ENCODE measurements around the gene NCOR2. TPM values are rescaled to one million over a fixed set of nuclear protein-coding genes. Genes with fewer than 3 reads are reported as not detected.
A peak's percentile ranks its signal among the peaks of the same experiment; 100 is the strongest.

Gene NCOR2
- total and polyA plus RNA-seq, 12 donors = 46.9 to 200 (median 132) TPM

DNA sequence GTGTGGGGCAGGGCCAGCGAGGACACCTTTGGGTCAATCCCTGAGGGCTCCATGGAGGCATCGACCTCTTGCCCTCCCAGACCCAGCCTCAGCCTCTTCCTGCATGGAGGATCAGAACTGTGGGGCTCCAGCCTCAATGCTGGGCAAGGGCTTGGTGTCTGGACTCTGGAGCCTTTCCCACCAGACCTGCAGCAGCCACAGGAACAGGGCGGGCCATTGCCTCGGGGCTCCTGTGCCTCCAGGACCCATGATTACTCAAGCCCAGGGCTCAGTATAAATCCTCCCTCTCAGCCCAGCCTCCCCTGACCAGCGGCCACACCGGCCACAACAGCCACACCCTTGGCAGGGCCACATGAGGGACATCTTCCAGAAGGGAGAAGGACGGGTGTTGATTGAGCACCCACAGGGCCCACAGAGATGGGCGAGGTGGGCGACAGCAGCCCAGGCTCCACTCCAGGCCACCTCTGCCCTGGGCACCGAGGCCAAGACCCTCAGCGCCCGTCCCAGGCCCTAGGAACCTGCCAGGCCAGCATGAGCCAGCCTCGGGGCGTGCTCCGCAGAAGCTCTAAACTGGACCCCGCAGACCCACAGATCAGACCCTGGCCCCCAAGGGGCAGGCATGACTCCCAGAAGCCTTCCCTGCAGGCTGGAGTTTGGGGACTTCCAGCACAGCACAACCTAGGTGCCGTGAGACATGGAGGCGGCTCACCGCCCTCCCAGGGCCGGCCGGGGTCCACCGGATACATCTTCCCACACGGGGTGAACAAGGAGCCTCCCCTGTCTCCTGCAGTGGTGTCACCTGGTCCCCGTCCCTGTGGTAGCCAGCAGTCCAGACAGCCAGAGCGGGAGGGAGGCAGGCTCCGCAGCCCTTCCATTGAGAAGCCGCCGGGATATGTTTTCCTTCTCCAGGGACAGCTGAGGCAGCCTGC lies 25.1 kb downstream of the NCOR2 start:
- Histone ChIP-seq H3K9me3 (no peaks in the 10 kb centered on the region), H3K27me3 (no peaks in the 10 kb centered on the region), H3K4me3 (no peak overlapping the region), H3K4me1 (peaks cover 42 to 85% (median 79%) of the 10 kb centered on the region in 9 donors), H3K36me3 (peaks cover 0 to under 1% (median 0%) of the 10 kb centered on the region in 9 donors), H3K27ac (peak overlapping the region in 3 of 10 donors; percentile 9 to 15 (median 14))
- 78 to 87% methylated on average over 28 of the region's 28 CpGs for WGBS, 2 donors
- intact Hi-C loops (cut with DNase I) = no loop called here
- ATAC-seq = peak in 1 of 8 donors; percentile 3
- TF ChIP-seq, protein P1, sequence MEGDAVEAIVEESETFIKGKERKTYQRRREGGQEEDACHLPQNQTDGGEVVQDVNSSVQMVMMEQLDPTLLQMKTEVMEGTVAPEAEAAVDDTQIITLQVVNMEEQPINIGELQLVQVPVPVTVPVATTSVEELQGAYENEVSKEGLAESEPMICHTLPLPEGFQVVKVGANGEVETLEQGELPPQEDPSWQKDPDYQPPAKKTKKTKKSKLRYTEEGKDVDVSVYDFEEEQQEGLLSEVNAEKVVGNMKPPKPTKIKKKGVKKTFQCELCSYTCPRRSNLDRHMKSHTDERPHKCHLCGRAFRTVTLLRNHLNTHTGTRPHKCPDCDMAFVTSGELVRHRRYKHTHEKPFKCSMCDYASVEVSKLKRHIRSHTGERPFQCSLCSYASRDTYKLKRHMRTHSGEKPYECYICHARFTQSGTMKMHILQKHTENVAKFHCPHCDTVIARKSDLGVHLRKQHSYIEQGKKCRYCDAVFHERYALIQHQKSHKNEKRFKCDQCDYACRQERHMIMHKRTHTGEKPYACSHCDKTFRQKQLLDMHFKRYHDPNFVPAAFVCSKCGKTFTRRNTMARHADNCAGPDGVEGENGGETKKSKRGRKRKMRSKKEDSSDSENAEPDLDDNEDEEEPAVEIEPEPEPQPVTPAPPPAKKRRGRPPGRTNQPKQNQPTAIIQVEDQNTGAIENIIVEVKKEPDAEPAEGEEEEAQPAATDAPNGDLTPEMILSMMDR (IDR thresholded peaks at IDR 0.05) = no peak
- no peak for DNase-seq

DNA sequence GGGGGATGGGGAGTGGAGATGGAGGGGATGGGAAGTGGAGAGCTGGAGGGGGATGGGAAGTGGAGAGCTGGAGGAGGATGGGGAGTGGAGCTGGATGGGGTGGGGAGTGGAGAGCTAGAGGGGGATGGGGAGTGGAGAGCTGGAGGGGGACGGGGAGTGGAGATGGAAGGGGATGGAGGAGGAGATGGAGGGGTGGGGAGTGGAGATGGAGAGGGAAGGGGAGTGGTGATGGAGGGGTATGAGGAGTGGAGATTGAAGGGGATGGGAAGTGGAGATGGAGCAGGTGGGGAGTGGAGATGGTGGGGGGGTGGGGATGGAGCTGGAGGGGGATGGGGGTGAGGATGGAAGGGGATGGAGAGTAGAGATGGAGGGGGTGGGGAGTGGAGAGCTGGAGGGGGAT lies 26.1 kb downstream of the NCOR2 start:
- H3K4me1 ChIP-seq = peaks cover 40 to 84% (median 77%) of the 10 kb centered on the region in 9 donors
- no peak for ATAC-seq

DNA sequence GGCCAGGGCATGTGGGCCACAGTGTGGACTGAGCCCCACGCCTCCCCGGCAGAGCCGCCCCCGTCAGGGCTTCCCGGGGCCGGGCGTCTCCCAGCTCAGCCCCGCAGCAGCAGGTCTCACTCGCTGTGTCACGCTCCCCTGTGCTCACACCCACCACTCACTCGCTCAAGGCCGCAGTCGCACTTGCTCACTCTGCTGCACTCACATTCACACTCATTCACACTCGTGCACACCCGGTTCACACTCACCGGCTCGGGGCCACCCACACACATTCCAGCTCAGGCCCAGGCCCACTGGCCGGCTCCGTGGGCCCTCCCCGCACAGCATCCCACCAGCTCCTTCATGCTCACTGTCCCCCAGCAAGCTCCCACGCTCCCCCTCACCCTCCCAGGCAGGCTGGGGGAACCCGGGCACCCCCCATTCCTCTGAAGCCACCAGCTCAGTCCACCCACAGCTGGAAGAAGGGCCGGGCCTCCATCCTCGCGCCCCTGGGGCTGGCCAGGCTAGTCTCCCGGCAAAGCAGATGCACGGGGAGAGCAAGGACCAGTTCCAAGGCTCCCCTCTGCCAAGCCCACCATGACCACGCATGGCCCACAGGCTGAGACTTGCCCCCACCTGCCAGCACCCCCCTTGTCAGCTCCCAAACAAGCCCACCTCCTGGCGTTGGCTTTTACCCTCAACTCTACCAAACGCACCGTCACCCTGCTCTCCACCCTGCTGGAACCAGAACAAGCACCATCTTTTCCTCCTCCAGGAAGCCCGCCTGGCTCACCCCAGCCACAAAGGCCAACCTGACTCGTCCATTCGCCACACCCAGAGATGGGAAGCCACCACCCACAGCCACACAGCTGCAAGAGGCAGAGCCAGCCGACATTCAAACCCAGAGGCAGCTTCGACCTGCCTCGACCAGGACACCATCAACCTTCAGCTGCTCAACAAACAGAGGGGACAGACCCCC lies 28.0 kb downstream of the NCOR2 start:
- TF ChIP-seq, protein P1 (IDR thresholded peaks at IDR 0.05) = no peak
- intact Hi-C loops (cut with DNase I) = no loop called here
- WGBS, 2 donors = 83 to 86% methylated on average over 36 to 37 of the region's 37 CpGs
- Histone ChIP-seq H3K9me3 (no peaks in the 10 kb centered on the region), H3K4me3 (no peak overlapping the region), H3K27me3 (no peaks in the 10 kb centered on the region), H3K4me1 (peaks cover 35 to 66% (median 60%) of the 10 kb centered on the region in 9 donors), H3K27ac (peak overlapping the region in 7 of 10 donors; percentile 52 to 76 (median 67)), H3K36me3 (peaks cover 0 to 8% (median 0%) of the 10 kb centered on the region in 9 donors)
- ATAC-seq = peak in 4 of 8 donors; percentile 2 to 22 (median 5)
- no peak for DNase-seq

More for the DNA sequence above, 26.1 kb downstream of the NCOR2 start:
- WGBS, 2 donors = 91 to 100% methylated on average over 1 of the region's 1 CpG
- TF ChIP-seq, protein P1 (IDR thresholded peaks at IDR 0.05) = no peak
- intact Hi-C loops (cut with DNase I) = no loop called here
- no peak overlapping the region for H3K4me3 ChIP-seq
- H3K9me3 ChIP-seq = no peaks in the 10 kb centered on the region
- no peak overlapping the region for H3K27ac ChIP-seq
- no peaks in the 10 kb centered on the region for H3K36me3 ChIP-seq
- H3K27me3 ChIP-seq = no peaks in the 10 kb centered on the region
- no peak for DNase-seq

All from heart right ventricle (tissue), 16 donors.